ENCODE measurements around the gene CLHC1.
"Not testable (repeated sequence)": the region's sequence is repeated elsewhere in the genome, so short reads cannot be mapped to it uniquely, and the experiment has no call there.

- not testable (repeated sequence) for TF ChIP-seq SPI1, POLR2AphosphoS5, POLR2A, POU2F2 (IDR thresholded peaks at IDR 0.05; ENCODE audit: low read depth, low read length)
Measured at GRCh38 chr2:55143706-55144105, 88.4 kb downstream of the CLHC1 start.

All from GM12891 (cell line).